ENCODE data around the gene DOCK11. TPM values are rescaled to one million over a fixed set of nuclear protein-coding genes. Genes with fewer than 3 reads are reported as not detected.
"Not testable (repeated sequence)": the region's sequence is repeated elsewhere in the genome, so short reads cannot be mapped to it uniquely, and the experiment has no call there.

DOCK11 gene
- total RNA-seq, 1 donor from 2014 or later = 56.0 TPM

DNA sequence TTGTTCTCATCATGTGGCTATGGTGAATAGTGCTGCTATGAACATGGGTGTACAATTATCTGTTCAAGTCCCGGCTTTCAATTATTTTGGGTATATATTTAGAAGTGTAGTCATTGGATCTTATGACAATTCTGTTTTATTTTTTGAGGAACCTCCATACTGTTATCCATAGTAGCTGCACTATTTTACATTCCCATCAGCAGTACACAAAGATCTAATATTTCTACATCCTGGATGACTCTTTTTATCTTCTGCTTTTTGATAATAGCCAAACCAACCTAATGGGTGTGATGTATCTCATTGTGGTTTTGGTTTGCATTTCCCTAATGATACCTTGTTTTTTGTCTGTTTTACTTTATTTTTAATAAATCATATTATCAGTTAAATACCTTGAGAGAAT lies 218.9 kb downstream of the DOCK11 start:
- Mint-ChIP-seq H3K9me3 (no peaks in the 10 kb centered on the region), H3K36me3 (ENCODE audit: low read depth) (no peaks in the 10 kb centered on the region), H3K27ac (no peak overlapping the region), H3K4me3 (no peak overlapping the region), H3K27me3 (no peaks in the 10 kb centered on the region), H3K4me1 (peaks cover 41% of the 10 kb centered on the region)
- DNase-seq (no peak), ATAC-seq (ENCODE audit: low read depth) (no peak)
- POLR2A ChIA-PET = interaction anchor here (0.6 kb wide), 1 partner anchor 37 kb away, joined by 6 read pairs; no protein-coding TSS in a partner anchor
- intact Hi-C loops (cut with micrococcal nuclease) = no loop called here
- TF ChIP-seq, protein P1, sequence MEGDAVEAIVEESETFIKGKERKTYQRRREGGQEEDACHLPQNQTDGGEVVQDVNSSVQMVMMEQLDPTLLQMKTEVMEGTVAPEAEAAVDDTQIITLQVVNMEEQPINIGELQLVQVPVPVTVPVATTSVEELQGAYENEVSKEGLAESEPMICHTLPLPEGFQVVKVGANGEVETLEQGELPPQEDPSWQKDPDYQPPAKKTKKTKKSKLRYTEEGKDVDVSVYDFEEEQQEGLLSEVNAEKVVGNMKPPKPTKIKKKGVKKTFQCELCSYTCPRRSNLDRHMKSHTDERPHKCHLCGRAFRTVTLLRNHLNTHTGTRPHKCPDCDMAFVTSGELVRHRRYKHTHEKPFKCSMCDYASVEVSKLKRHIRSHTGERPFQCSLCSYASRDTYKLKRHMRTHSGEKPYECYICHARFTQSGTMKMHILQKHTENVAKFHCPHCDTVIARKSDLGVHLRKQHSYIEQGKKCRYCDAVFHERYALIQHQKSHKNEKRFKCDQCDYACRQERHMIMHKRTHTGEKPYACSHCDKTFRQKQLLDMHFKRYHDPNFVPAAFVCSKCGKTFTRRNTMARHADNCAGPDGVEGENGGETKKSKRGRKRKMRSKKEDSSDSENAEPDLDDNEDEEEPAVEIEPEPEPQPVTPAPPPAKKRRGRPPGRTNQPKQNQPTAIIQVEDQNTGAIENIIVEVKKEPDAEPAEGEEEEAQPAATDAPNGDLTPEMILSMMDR (IDR thresholded peaks at IDR 0.05) = no peak
- CTCF ChIA-PET = no interaction called here

DNA sequence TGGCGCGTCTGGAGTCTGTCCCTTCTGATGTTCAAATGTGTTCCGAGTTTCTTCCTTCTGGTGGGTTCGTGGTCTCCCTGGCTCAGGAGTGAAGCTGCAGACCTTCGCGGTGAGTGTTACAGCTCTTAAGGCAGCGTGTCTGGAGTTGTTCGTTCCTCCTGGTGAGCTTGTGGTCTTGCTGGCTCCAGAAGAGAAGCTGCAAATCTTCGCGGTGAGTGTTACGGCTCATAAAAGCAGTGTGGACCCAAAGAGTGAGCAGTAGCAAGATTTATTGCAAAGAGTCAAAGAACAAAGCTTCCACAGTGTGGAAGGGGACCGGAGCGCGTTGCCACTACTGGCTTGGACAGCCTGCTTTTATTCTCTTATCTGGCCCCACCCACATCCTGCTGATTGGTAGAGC lies 220.3 kb downstream of the DOCK11 start:
- H3K36me3 Mint-ChIP-seq (ENCODE audit: low read depth); POLR2A ChIA-PET; H3K9me3 Mint-ChIP-seq; CTCF ChIA-PET; intact Hi-C loops (cut with micrococcal nuclease); ATAC-seq (ENCODE audit: low read depth); DNase-seq; H3K27me3 Mint-ChIP-seq: not testable (repeated sequence)
- peak overlapping the region; percentile 35 for H3K27ac Mint-ChIP-seq
- peak overlapping the region; percentile 28 for H3K4me3 Mint-ChIP-seq
- peaks cover 50% of the 10 kb centered on the region for H3K4me1 Mint-ChIP-seq

DNA sequence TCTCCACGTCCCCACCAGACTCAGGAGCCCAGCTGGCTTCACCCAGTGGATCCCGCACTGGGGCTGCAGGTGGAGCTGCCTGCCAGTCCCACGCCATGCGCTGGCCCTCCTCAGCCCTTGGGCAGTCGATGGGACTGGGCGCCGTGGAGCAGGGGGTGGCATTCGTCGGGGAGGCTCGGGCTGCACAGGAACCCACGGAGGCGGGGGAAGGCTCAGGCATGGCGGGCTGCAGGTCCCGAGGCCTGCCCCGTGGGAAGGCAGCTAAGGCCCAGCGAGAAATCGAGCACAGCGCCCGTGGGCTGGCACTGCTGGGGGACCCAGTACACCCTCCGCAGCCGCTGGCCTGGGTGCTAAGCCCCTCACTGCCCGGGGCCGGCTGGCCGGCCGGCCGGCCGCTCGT lies 221.2 kb downstream of the DOCK11 start:
- H3K4me3 Mint-ChIP-seq; H3K36me3 Mint-ChIP-seq (ENCODE audit: low read depth); POLR2A ChIA-PET; H3K27ac Mint-ChIP-seq; H3K27me3 Mint-ChIP-seq; DNase-seq; ATAC-seq (ENCODE audit: low read depth); intact Hi-C loops (cut with micrococcal nuclease); H3K9me3 Mint-ChIP-seq; CTCF ChIA-PET: not testable (repeated sequence)
- H3K4me1 Mint-ChIP-seq = peaks cover 55% of the 10 kb centered on the region

DNA sequence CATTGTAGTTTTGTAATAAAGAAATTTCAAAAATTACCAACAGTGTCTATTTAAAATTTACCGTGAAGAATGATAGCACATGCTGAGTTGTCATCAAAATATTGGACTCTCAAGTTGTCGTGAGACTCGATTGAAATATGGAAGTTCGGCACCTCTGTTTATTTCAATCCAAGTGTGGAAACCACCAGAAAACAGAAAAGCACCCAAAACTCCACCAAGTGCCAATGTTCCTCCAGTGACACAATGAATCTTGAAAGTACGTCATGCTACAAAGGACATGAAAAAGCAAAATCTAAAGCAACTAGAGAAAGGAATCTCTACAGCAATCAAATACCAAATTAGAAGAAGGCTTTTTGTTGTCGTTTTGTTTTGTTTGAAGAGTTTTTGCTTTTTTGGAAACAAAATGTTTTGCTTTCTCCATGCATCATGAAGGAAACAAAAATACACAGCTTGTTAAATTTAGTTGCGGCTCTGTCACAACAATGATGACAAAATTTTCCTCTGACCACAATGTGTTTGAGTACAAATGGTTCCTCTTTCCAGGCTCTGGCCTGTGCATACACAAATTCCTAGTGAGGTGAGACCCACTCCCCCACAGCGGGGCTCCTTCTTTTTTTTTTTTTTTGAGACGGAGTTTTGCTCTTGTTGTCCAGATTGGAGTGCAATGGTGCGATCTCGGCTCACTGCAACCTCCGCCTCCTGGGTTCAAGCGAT lies 222.2 kb downstream of the DOCK11 start:
- Mint-ChIP-seq H3K27ac (peak overlapping the region; percentile 85), H3K4me3 (no peak overlapping the region), H3K9me3 (no peaks in the 10 kb centered on the region), H3K4me1 (peaks cover 59% of the 10 kb centered on the region), H3K27me3 (no peaks in the 10 kb centered on the region), H3K36me3 (ENCODE audit: low read depth) (no peaks in the 10 kb centered on the region)
- intact Hi-C loops (cut with micrococcal nuclease) = loop anchor here (1.0 kb wide), 1 partner anchor 10 kb away; no protein-coding TSS in a partner anchor
- no peak for DNase-seq
- TF ChIP-seq, protein P1 (IDR thresholded peaks at IDR 0.05) = no peak
- CTCF ChIA-PET = no interaction called here
- POLR2A ChIA-PET = interaction anchor here (0.7 kb wide), 1 partner anchor 370 kb away, joined by 3 read pairs; no protein-coding TSS in a partner anchor
- peak; percentile 69 for ATAC-seq (ENCODE audit: low read depth)

DNA sequence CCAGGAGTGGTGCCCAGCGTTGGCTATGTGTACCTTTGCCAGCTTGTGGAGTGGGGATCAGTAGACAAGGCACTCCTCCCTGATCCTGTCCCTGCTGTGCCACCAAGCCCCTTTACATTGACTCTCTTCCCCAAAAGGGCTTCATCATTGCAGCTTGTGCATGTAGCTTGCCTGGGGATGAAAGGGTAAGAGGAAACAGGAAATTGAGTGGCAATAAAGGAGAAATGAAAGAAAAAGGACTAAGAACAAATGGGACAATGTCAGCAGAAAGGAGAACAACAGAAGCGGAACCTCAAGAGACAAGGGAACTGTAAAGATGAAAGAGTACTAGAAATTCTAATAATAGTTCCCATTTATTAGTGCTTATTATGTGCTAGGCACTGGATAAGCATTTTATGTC lies 223.1 kb downstream of the DOCK11 start:
- Mint-ChIP-seq H3K36me3 (ENCODE audit: low read depth) (no peaks in the 10 kb centered on the region), H3K4me1 (peaks cover 68% of the 10 kb centered on the region), H3K9me3 (no peaks in the 10 kb centered on the region), H3K27me3 (no peaks in the 10 kb centered on the region), H3K27ac (peak overlapping the region; percentile 85), H3K4me3 (peak overlapping the region; percentile 26)
- intact Hi-C loops (cut with micrococcal nuclease) = loop anchor here (1.0 kb wide), 1 partner anchor 10 kb away; no protein-coding TSS in a partner anchor
- ChIA-PET POLR2A (no interaction called here), CTCF (no interaction called here)
- TF ChIP-seq, protein P1 (IDR thresholded peaks at IDR 0.05) = no peak
- ATAC-seq (ENCODE audit: low read depth) = peak; percentile 31
- no peak for DNase-seq

DNA sequence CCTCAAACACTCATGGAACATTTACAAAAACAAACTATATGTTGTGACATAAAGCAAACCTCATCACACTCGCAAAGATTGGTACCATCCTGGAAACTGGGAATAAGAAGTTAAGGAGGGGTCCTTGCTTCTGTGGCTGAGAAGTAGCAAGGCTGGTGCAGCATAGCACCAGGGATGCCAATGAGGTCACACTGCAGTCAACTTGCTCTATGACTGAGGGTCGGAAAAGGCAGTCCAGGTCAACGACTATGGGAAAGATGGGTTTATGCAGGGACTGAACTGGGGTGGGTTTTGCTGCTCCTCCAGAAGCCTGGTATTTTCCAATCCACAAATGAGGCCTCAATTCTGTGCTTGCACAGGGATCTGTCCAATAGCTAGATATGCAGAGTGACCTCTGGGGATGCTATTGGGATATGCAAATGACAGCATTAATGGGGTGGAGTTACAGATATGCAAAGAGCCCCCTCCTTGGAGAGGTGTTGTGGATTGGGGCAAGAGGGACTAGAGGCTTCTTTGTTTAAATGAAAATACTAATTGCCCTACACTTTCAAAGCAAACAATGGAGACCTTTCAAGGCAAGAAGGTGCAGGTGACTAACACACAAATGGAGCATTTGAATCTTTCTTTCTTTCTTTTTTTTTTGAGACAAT lies 224.6 kb downstream of the DOCK11 start:
- ChIA-PET POLR2A (no interaction called here), CTCF (no interaction called here)
- Mint-ChIP-seq H3K36me3 (ENCODE audit: low read depth) (no peaks in the 10 kb centered on the region), H3K9me3 (no peaks in the 10 kb centered on the region), H3K4me1 (peaks cover 74% of the 10 kb centered on the region), H3K4me3 (no peak overlapping the region), H3K27me3 (no peaks in the 10 kb centered on the region), H3K27ac (peak overlapping the region; percentile 11)
- ATAC-seq (ENCODE audit: low read depth) (no peak), DNase-seq (no peak)
- TF ChIP-seq, protein P1 (IDR thresholded peaks at IDR 0.05) = no peak
- intact Hi-C loops (cut with micrococcal nuclease) = no loop called here
